ENCODE measurements around the gene STPG4.

GRCh38 chr2:47040651-47041050 lies 114.5 kb downstream of the STPG4 start:
- TF ChIP-seq POLR2A (IDR thresholded peaks at IDR 0.05; ENCODE audit: low read depth, low read length) = no peak
- TF ChIP-seq POLR2AphosphoS5 (IDR thresholded peaks at IDR 0.05; ENCODE audit: low read depth, low read length) = no peak
